PC-9 (cell line): Measurements from ENCODE around the gene MVB12B. TPM values are rescaled to one million over a fixed set of nuclear protein-coding genes. Genes with fewer than 3 reads are reported as not detected.

ENCODE experiments used
- BruUV-seq: library from RNA; stranded (reverse); fragments of 400-500 nt; replicated peaks from 2 replicates; lab custom pipeline; 2021; lab: Mats Ljungman, UMichigan
- CTCF ChIA-PET: fragments of 300-600 bp; sonication (Branson Sonifier 250); formaldehyde crosslinking; loops from one replicate; lab custom pipeline; 2022; ENCODE audit warnings: antibody characterized with exemption; lab: Charles Lee
- POLR2A ChIA-PET: fragments of 300-600 bp; sonication (Branson Sonifier 250); formaldehyde crosslinking; loops from one replicate; lab custom pipeline; 2022; ENCODE audit warnings: antibody characterized with exemption; ENCODE audit not compliant: unreplicated experiment; lab: Charles Lee
- DNase-seq, 2 experiments: peaks; one replicate each; pipeline versions ENCODE4 v3.0.0 to v3.0.0-alpha.2; 2015 to 2022; ENCODE audit warnings: mixed read lengths in 1 of 2
- H2AFZ ChIP-seq: fragments of 200-600 bp; sonication (generic); 2 replicates; pipeline ENCODE4 v1.8.1; 2017; ENCODE audit warnings: antibody characterized with exemption
- H3F3A ChIP-seq: fragments of 200-600 bp; sonication (generic); 2 replicates; pipeline ENCODE4 v1.8.1; 2017; ENCODE audit warnings: antibody characterized with exemption, mild to moderate bottlenecking, low read depth; ENCODE audit not compliant: insufficient read depth
- H3K27ac ChIP-seq: fragments of 200-600 bp; sonication (generic); 2 replicates; pipeline ENCODE4 v1.6.1; 2016; ENCODE audit warnings: mixed run types
- H3K27me3 ChIP-seq: fragments of 200-600 bp; sonication (generic); 2 replicates; pipeline ENCODE4 v1.6.1; 2016; ENCODE audit warnings: low read depth, mixed run types; ENCODE audit not compliant: insufficient read depth
- H3K36me3 ChIP-seq: fragments of 200-600 bp; sonication (generic); 2 replicates; pipeline ENCODE4 v1.6.1; 2016; ENCODE audit warnings: low read depth, mixed run types
- H3K4me1 ChIP-seq: fragments of 200-600 bp; sonication (generic); replicated peaks from 2 replicates; pipeline ENCODE4 v1.6.1; 2016; ENCODE audit warnings: mixed run types; ENCODE audit not compliant: insufficient read depth
- H3K4me2 ChIP-seq: fragments of 200-600 bp; sonication (generic); 2 replicates; pipeline ENCODE4 v1.6.1; 2017; ENCODE audit warnings: mixed run types
- H3K4me3 ChIP-seq: fragments of 200-600 bp; sonication (generic); 2 replicates; pipeline ENCODE4 v1.6.1; 2016; ENCODE audit warnings: mixed run types
- H3K79me2 ChIP-seq: fragments of 200-600 bp; sonication (generic); 2 replicates; pipeline ENCODE4 v1.6.1; 2017; ENCODE audit warnings: low read depth, mixed run types
- H3K9me2 ChIP-seq: fragments of 200-600 bp; sonication (generic); 2 replicates; pipeline ENCODE4 v1.8.1; 2017; ENCODE audit warnings: mild to moderate bottlenecking; ENCODE audit not compliant: insufficient read depth
- H3K9me3 ChIP-seq: fragments of 200-600 bp; sonication (generic); 2 replicates; pipeline ENCODE4 v1.8.1; 2016; ENCODE audit warnings: low read depth; ENCODE audit not compliant: insufficient read depth
- H4K20me1 ChIP-seq: fragments of 200-600 bp; sonication (generic); 2 replicates; pipeline ENCODE4 v1.8.1; 2017; ENCODE audit not compliant: insufficient read depth
- EZH2 ChIP-seq: fragments of 200-600 bp; sonication (generic); IDR thresholded peaks from 2 replicates; pipeline ENCODE4 v1.8.0; 2017; ENCODE audit warnings: antibody characterized with exemption, low read depth
- intact Hi-C: fragments of 100-400 bp; cut with micrococcal nuclease; formaldehyde crosslinking; loops from one replicate; pipeline ENCODE4 v1.10.0; 2022; ENCODE audit not compliant: unreplicated experiment
- total RNA-seq: library from RNA; stranded (reverse); gene quantifications from 2 replicates; pipeline ENCODE4 v1.2.3, GENCODE V29; 2021
- TF ChIP-seq, protein P1 (sequence below): fragments of 200-600 bp; sonication (generic); conservative IDR thresholded peaks from 2 replicates; pipeline ENCODE4 v1.6.1; 2017; ENCODE audit warnings: mixed run types, antibody characterized with exemption, mild to moderate bottlenecking, moderate library complexity

The MVB12B gene
- total RNA-seq, 1 experiment from 2014 or later: 8.8 TPM

DNA sequence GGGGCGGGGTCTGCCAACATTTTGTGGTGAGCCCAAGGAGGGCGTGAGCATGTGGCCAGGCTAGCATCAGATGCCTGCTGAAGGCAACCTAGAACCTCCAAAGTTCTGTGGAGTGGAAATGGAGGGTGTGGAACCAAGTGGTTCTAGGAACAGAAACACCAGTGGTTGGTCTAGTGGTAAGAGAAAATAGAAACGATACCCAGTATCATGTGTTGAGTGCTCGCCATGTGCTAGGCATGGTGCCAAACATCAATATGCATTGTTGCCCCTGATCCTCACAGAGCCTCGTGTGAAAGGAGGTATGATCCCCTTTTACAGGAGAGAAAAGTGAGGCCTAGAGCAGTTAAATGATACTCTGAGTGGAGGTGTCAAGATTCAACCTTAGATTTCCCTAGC is 31.5 kb upstream of the MVB12B start:
- Histone ChIP-seq H3K27me3 (no peaks in the 10 kb centered on the region), H3K9me2 (no peaks in the 10 kb centered on the region), H3K36me3 (no peaks in the 10 kb centered on the region), H3K4me3 (no peak overlapping the region), H3K4me1 (no peaks in the 10 kb centered on the region; the same call in 1 of the 2 replicates), H3K4me2 (no peak overlapping the region), H2AFZ (no peak overlapping the region), H3K27ac (no peak overlapping the region), H4K20me1 (no peaks in the 10 kb centered on the region), H3K79me2 (no peaks in the 10 kb centered on the region), H3F3A (no peaks in the 10 kb centered on the region), H3K9me3 (no peaks in the 10 kb centered on the region)
- BruUV-seq: no TSS peak
- CTCF ChIA-PET: no interaction called here
- TF ChIP-seq, protein P1, sequence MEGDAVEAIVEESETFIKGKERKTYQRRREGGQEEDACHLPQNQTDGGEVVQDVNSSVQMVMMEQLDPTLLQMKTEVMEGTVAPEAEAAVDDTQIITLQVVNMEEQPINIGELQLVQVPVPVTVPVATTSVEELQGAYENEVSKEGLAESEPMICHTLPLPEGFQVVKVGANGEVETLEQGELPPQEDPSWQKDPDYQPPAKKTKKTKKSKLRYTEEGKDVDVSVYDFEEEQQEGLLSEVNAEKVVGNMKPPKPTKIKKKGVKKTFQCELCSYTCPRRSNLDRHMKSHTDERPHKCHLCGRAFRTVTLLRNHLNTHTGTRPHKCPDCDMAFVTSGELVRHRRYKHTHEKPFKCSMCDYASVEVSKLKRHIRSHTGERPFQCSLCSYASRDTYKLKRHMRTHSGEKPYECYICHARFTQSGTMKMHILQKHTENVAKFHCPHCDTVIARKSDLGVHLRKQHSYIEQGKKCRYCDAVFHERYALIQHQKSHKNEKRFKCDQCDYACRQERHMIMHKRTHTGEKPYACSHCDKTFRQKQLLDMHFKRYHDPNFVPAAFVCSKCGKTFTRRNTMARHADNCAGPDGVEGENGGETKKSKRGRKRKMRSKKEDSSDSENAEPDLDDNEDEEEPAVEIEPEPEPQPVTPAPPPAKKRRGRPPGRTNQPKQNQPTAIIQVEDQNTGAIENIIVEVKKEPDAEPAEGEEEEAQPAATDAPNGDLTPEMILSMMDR: no peak
- no peak for TF ChIP-seq EZH2
- intact Hi-C loops: no loop called here
- POLR2A ChIA-PET: no interaction called here
- DNase-seq: no peak

DNA sequence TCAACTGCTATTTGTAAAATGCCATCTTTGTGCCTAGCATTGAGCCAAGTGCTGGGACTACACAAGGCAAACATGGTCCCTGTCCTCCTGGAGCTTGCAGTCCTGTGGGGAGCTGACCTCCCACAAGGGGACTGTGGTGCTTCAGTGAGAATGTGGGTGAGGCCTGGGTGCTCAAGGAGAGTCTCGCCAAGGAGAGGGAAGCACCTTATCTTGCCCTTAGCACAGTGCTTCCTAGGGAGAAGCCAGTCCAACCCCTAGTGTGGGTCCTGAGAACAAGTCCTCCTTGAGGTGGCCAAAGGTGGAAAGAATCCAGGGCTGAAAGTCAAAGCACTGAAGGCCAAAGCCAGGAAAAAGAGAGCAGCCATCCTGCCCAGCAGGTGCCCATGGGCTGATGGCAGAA is 31.1 kb upstream of the MVB12B start:
- no peak for TF ChIP-seq EZH2
- TF ChIP-seq, protein P1: no peak
- CTCF ChIA-PET: interaction anchor here (0.5 kb wide), 1 partner anchor 41 kb away, joined by 3 read pairs; no protein-coding TSS in a partner anchor

DNA sequence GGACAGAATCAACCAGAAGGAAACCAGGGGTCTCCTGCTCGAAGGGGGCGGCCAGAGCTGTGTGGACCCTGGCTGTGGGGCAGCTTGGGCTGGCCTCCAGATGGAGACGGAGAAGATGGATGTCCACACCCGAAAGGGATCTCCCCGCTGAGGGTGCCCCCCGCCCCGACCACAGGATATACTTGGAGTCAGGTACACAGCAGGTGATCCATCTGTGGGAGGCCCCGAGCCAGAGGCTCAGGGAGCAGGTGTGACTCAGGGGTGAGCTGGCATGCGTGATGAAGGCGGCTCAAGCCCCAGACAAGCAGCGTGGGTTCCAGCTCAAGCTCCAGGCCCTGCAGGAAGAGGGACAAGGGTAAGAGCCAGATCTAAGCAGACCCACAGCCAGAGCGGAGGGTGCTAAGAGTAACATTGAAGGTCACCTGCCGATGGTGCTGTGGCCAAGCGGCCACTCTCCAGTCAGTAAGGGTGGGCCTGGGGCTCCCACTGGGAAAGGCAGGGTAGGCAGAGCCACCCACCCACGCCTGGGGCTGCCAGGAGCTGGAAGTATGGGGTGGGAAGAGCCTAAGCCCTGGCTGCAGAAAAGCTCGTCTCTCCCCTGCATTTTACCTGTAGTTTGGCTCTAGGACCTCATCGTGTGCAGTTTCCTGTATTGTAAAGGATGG is 30.6 kb upstream of the MVB12B start:
- CTCF ChIA-PET: interaction anchor here (0.5 kb wide), 1 partner anchor 40 kb away, joined by 3 read pairs; no protein-coding TSS in a partner anchor

More for the DNA sequence above, 31.1 kb upstream of the MVB12B start:
- DNase-seq: no peak
- no peaks in the 10 kb centered on the region for H4K20me1 ChIP-seq
- no peaks in the 10 kb centered on the region for H3K9me3 ChIP-seq
- H3K9me2 ChIP-seq: no peaks in the 10 kb centered on the region
- no peak overlapping the region for H3K27ac ChIP-seq
- BruUV-seq: no TSS peak
- H3K4me1 ChIP-seq: no peaks in the 10 kb centered on the region; the same call in 1 of the 2 replicates
- H3K4me2 ChIP-seq: no peak overlapping the region
- H3K4me3 ChIP-seq: no peak overlapping the region
- POLR2A ChIA-PET: no interaction called here
- H3K27me3 ChIP-seq: no peaks in the 10 kb centered on the region
- no peaks in the 10 kb centered on the region for H3K79me2 ChIP-seq
- intact Hi-C loops: no loop called here
- no peaks in the 10 kb centered on the region for H3F3A ChIP-seq
- H3K36me3 ChIP-seq: no peaks in the 10 kb centered on the region
- no peak overlapping the region for H2AFZ ChIP-seq

More for the DNA sequence above, 30.6 kb upstream of the MVB12B start:
- no peak overlapping the region for H3K4me3 ChIP-seq
- no peaks in the 10 kb centered on the region for H3K79me2 ChIP-seq
- peak in 1 of 2 experiments; percentile 23 for DNase-seq
- intact Hi-C loops: no loop called here
- no peaks in the 10 kb centered on the region for H3F3A ChIP-seq
- no peaks in the 10 kb centered on the region for H3K9me2 ChIP-seq
- H4K20me1 ChIP-seq: no peaks in the 10 kb centered on the region
- BruUV-seq: no TSS peak
- H3K9me3 ChIP-seq: no peaks in the 10 kb centered on the region
- H3K27me3 ChIP-seq: no peaks in the 10 kb centered on the region
- H3K4me2 ChIP-seq: no peak overlapping the region
- POLR2A ChIA-PET: interaction anchor here (0.5 kb wide), 1 partner anchor 706 kb away, joined by 4 read pairs; no protein-coding TSS in a partner anchor
- H3K36me3 ChIP-seq: no peaks in the 10 kb centered on the region
- no peak overlapping the region for H2AFZ ChIP-seq
- H3K4me1 ChIP-seq: no peaks in the 10 kb centered on the region; the same call in 1 of the 2 replicates
- TF ChIP-seq, protein P1: no peak
- TF ChIP-seq EZH2: no peak
- H3K27ac ChIP-seq: no peak overlapping the region
